Smooth muscle cell of the coronary artery (primary cell): Measurements from ENCODE around the gene STON2. TPM values are rescaled to one million over a fixed set of nuclear protein-coding genes. Genes with fewer than 3 reads are reported as not detected.

Experiments
- total RNA-seq: library from RNA; depleted of rRNA; stranded (reverse); fragments of >200 nt; gene quantifications from 2 replicates; pipeline ENCODE4 v1.2.3, GENCODE V29; 2014; ENCODE audit warnings: low replicate concordance

Gene STON2, protein sequence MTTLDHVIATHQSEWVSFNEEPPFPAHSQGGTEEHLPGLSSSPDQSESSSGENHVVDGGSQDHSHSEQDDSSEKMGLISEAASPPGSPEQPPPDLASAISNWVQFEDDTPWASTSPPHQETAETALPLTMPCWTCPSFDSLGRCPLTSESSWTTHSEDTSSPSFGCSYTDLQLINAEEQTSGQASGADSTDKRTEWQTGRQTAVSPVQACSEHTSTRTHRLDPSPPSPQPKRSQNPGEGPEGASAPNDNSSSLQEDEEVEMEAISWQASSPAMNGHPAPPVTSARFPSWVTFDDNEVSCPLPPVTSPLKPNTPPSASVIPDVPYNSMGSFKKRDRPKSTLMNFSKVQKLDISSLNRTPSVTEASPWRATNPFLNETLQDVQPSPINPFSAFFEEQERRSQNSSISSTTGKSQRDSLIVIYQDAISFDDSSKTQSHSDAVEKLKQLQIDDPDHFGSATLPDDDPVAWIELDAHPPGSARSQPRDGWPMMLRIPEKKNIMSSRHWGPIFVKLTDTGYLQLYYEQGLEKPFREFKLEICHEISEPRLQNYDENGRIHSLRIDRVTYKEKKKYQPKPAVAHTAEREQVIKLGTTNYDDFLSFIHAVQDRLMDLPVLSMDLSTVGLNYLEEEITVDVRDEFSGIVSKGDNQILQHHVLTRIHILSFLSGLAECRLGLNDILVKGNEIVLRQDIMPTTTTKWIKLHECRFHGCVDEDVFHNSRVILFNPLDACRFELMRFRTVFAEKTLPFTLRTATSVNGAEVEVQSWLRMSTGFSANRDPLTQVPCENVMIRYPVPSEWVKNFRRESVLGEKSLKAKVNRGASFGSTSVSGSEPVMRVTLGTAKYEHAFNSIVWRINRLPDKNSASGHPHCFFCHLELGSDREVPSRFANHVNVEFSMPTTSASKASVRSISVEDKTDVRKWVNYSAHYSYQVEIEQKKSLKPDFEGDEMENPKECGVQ
- 0.23 and 50.7 TPM in 2 replicates for total RNA-seq

DNA sequence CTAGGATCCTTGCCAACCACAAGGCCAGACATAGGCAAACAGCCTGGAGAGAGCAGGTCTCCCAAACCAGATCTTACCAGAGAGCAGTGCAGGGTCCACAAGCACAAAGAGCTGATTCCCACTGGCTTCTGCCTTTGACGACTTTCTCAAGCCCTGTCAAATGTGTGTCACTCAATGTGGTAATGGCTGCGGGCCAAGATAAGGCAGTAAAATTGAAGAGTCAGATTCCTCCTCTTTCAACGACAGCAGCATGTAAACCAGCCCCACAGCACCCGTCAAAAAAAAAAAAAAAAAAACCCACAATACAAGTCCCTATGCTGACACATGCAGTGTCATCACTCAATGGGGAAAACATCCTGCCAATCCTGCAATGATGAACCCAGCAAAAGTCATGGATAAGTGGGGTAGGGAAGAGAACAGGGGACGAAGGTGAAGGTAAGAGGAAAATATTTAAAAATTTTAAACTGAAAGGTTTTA is at the start of gene STON2:
Gene STON2 (minus strand): TSS at position 123 of the 477 bp plus-strand sequence. CDS start 1,942 bp downstream, outside the sequence.

DNA sequence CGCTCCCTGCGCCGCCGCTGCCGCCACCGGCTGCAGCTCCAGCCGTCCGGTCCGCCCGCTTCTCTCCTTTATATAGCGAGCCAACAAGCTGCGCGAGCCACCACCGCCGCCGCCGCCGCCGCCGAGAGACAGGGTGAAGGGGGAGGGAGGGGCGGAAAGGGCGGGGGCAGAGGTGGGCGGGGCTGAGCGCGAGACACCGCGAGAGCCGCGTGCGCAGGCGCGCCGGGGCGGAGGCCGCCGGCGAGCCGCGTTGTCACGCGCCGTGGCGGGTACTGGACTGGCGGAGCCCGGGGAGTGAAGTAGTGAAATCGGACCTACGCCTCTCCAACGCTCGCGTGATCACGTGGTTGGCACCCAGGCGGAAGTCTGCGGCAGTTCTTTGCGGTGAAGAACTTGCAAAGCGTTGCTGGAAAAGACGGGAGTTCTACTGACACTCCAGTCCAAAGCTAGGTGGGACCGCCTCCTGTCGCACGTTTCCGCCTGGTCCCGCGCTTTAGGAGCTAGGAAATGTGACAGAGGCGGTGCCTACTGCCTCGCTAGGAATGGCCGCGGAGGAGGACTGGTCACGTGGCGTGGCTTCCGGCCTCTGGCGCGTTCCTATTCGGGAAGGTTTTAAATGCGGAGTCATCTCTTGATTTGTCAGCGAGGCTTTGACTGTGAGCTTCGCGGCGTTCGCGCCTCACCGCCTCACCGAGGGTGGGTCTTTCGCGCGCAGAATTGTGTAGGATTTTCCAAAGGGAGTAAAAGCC is 179.1 kb downstream of the STON2 start, which contains the start of gene GTF2A1:
Gene GTF2A1 (minus strand): TSS at position 130 of the 749 bp plus-strand sequence. CDS start 441 bp downstream, outside the sequence.

Other genes with a start within 250 kb of the STON2 start
- gene GTF2A1, start 179.4 kb downstream of the STON2 start, total RNA-seq: 25.4 and 43.3 TPM in 2 replicates
- 73.0 and 181 TPM in 2 replicates for gene SEL1L, start 133.5 kb upstream of the STON2 start, total RNA-seq